Measurements from ENCODE around the gene C2orf72. TPM values are rescaled to one million over a fixed set of nuclear protein-coding genes. Genes with fewer than 3 reads are reported as not detected.

C2orf72 gene
- total and polyA plus RNA-seq, 2 of the 13 experiments (the other 11 are each of a cell fraction or from before 2014, with no cell fraction given) = 147 to 203 TPM

Other genes starting within 250 kb of the C2orf72 start
- gene ITM2C, start 172.6 kb upstream of the C2orf72 start, total RNA-seq (2016; rRNA removed; fragmentation: Illumina TruSeq; extraction: Trizol) = 40.7 and 70.5 TPM in 2 replicates
- 270 and 321 TPM in 2 replicates for gene ITM2C, start 172.6 kb upstream of the C2orf72 start, polyA plus RNA-seq (2011; rRNA removed)
- gene GPR55, start 112.3 kb upstream of the C2orf72 start, total RNA-seq (2016; rRNA removed; fragmentation: Illumina TruSeq; extraction: Trizol) = not detected in 2 replicates
- not detected in 2 replicates for gene GPR55, start 112.3 kb upstream of the C2orf72 start, polyA plus RNA-seq (2011; rRNA removed)
- not detected in 2 replicates for gene SPATA3, start 41.4 kb upstream of the C2orf72 start, total RNA-seq (2016; rRNA removed; fragmentation: Illumina TruSeq; extraction: Trizol)
- not detected in 2 replicates for gene SPATA3, start 41.4 kb upstream of the C2orf72 start, polyA plus RNA-seq (2011; rRNA removed)
- gene PSMD1, start 19.3 kb downstream of the C2orf72 start, total RNA-seq (2016; rRNA removed; fragmentation: Illumina TruSeq; extraction: Trizol) = 191 and 287 TPM in 2 replicates
- 109 and 136 TPM in 2 replicates for gene PSMD1, start 19.3 kb downstream of the C2orf72 start, polyA plus RNA-seq (2011; rRNA removed)
- gene HTR2B, start 87.5 kb downstream of the C2orf72 start, total RNA-seq (2016; rRNA removed; fragmentation: Illumina TruSeq; extraction: Trizol) = not detected in 2 replicates
- gene HTR2B, start 87.5 kb downstream of the C2orf72 start, polyA plus RNA-seq (2011; rRNA removed) = 0.03 and 0.08 TPM in 2 replicates
- gene ARMC9, start 161.1 kb downstream of the C2orf72 start, total RNA-seq (2016; rRNA removed; fragmentation: Illumina TruSeq; extraction: Trizol) = 12.8 and 14.5 TPM in 2 replicates
- 7.0 and 9.1 TPM in 2 replicates for gene ARMC9, start 161.1 kb downstream of the C2orf72 start, polyA plus RNA-seq (2011; rRNA removed)

Data from HepG2 (cell line).